Suprapubic skin (tissue), 4 donors: ENCODE measurements around the gene FAM81A.

Experiments
- CTCF ChIP-seq, 2 donors: fragments of 200-600 bp in 1 of 2; fragments of 450-650 bp in 1 of 2; sonication (generic) in 1 of 2; IDR thresholded peaks; one replicate each; pipeline ENCODE4 v1.5.1; 2016 to 2019; ENCODE audit warnings: antibody characterized with exemption in 2 of 2, mild to moderate bottlenecking in 1 of 2, moderate library complexity in 1 of 2
- POLR2A ChIP-seq, 2 donors: fragments of 450-650 bp; IDR thresholded peaks; one replicate each; pipeline ENCODE4 v1.6.1; 2017; ENCODE audit warnings: antibody characterized with exemption in 2 of 2, mild to moderate bottlenecking in 2 of 2, moderate library complexity in 2 of 2
- POLR2AphosphoS5 ChIP-seq, 3 donors: sonication (generic); formaldehyde crosslinking; IDR thresholded peaks; one replicate each; pipeline ENCODE4 v1.6.1; 2017; ENCODE audit warnings: antibody characterized with exemption in 3 of 3

- no peak for TF ChIP-seq CTCF (IDR thresholded peaks at IDR 0.05)
- TF ChIP-seq POLR2A (IDR thresholded peaks at IDR 0.05) = no peak
- no peak for TF ChIP-seq POLR2AphosphoS5 (IDR thresholded peaks at IDR 0.05)
Observed at GRCh38 chr15:59491062-59491461, 53.1 kb downstream of the FAM81A start.
